ENCODE measurements around the gene SLC7A7. TPM values are rescaled to one million over a fixed set of nuclear protein-coding genes. Genes with fewer than 3 reads are reported as not detected.

SLC7A7 gene
- total and polyA plus RNA-seq, 2 of the 13 experiments (the other 11 are each of a cell fraction or from before 2014, with no cell fraction given): 0.13 to 0.63 TPM

- POLR2A ChIA-PET: interaction anchor here (0.8 to 1.6 kb wide), 3 partner anchors 9 to 23 kb away, joined by 3 to 5 read pairs (median 3); no protein-coding TSS in a partner anchor
- ATAC-seq (no peak), FAIRE-seq (no peak), DNase-seq (ENCODE audit: low spot score) (no peak)
- H3K4me1 ChIP-seq (ENCODE audit: insufficient read depth, low read length): peaks cover 46% of the 10 kb centered on the region
- H3K27me3 ChIP-seq (ENCODE audit: control insufficient read depth in 1 of 2, insufficient read depth in 2 of 2, low read length in 2 of 2): no peaks in the 10 kb centered on the region; a peak in 1 of 5 replicates
- H3K36me3 ChIP-seq (replicated peaks in 1 of 2; ENCODE audit: control insufficient read depth in 1 of 2, insufficient read depth in 2 of 2, low read length in 2 of 2): no peaks in the 10 kb centered on the region
- no peak overlapping the region for H3K4me3 ChIP-seq (replicated peaks in 1 of 3; ENCODE audit: insufficient read depth in 1 of 3, low read depth in 2 of 3, low read length in 3 of 3)
- in situ Hi-C loops (cut with HindIII; ENCODE audit: extremely low pct_ligation_motif_present, low pct_unique_long_range_greater_than_20kb) (no loop called here), intact Hi-C loops (cut with micrococcal nuclease; ENCODE audit: unreplicated experiment) (no loop called here)
- BruUV-seq (replicated peaks): no TSS peak
- H4K20me1 ChIP-seq (ENCODE audit: insufficient read depth, low read length): no peaks in the 10 kb centered on the region
- TF ChIP-seq, protein P1, sequence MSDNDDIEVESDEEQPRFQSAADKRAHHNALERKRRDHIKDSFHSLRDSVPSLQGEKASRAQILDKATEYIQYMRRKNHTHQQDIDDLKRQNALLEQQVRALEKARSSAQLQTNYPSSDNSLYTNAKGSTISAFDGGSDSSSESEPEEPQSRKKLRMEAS (IDR thresholded peaks at IDR 0.05): no peak
- TF ChIP-seq ATF7 (IDR thresholded peaks at IDR 0.05): peak; percentile 67
- no peak for TF ChIP-seq ATF7 (CRISPR knock-in tag; IDR thresholded peaks at IDR 0.05)
- no peak overlapping the region for H2AFZ ChIP-seq (ENCODE audit: low read length)
- no peak overlapping the region for H3K9ac ChIP-seq (ENCODE audit: insufficient read depth, low read depth, low read length)
- CTCF ChIA-PET (ENCODE audit: low intra/inter-chr PET ratio, low total read pairs): no interaction called here
- no peak overlapping the region for H3K27ac ChIP-seq (ENCODE audit: extremely low read length, insufficient read depth, low read length)
- no peaks in the 10 kb centered on the region for H3K79me2 ChIP-seq (ENCODE audit: insufficient read depth, low read length)
- no peak overlapping the region for H3K4me2 ChIP-seq (ENCODE audit: low read depth, low read length)
- WGBS (ENCODE audit: low lambda C conversion rate): 30% methylated on average over 2 of the region's 2 CpGs
- no peaks in the 10 kb centered on the region for H3K9me3 ChIP-seq (ENCODE audit: low read length)
These were observed 3.5 kb downstream of the SLC7A7 start for GRCh38 chr14:22811722-22812121.

GRCh38 chr14:22808388-22809209, 6.6 kb downstream of the SLC7A7 start:
- intact Hi-C loops (cut with micrococcal nuclease; ENCODE audit: unreplicated experiment): no loop called here
- CTCF ChIA-PET (ENCODE audit: low intra/inter-chr PET ratio, low total read pairs): no interaction called here
- peak; percentile 15; the same call in 2 of the 3 replicates for ATAC-seq
- no peaks in the 10 kb centered on the region for H3K9me3 ChIP-seq (ENCODE audit: low read length)
- peak overlapping the region; percentile 14; the same call in 1 of the 2 replicates for H3K4me2 ChIP-seq (ENCODE audit: low read depth, low read length)
- H3K36me3 ChIP-seq (replicated peaks in 1 of 2; ENCODE audit: control insufficient read depth in 1 of 2, insufficient read depth in 2 of 2, low read length in 2 of 2): no peaks in the 10 kb centered on the region
- no peak overlapping the region for H3K4me3 ChIP-seq (replicated peaks in 1 of 3; ENCODE audit: insufficient read depth in 1 of 3, low read depth in 2 of 3, low read length in 3 of 3)
- DNase-seq (ENCODE audit: low spot score): peak; percentile 52
- BruUV-seq (replicated peaks): no TSS peak
- in situ Hi-C loops (cut with HindIII; ENCODE audit: extremely low pct_ligation_motif_present, low pct_unique_long_range_greater_than_20kb): no loop called here
- peaks cover 34% of the 10 kb centered on the region for H3K4me1 ChIP-seq (ENCODE audit: insufficient read depth, low read length)
- no peak overlapping the region for H3K9ac ChIP-seq (ENCODE audit: insufficient read depth, low read depth, low read length)
- no peaks in the 10 kb centered on the region for H3K27me3 ChIP-seq (ENCODE audit: control insufficient read depth in 1 of 2, insufficient read depth in 2 of 2, low read length in 2 of 2)
- WGBS (ENCODE audit: low lambda C conversion rate): 58% methylated on average over 5 of the region's 5 CpGs
- POLR2A ChIA-PET: interaction anchor here (0.8 to 3.4 kb wide), 10 partner anchors 11 to 219 kb away, joined by 3 to 26 read pairs (median 3); partner anchors contain the start of genes DAD1, LRP10 and OXA1L
- no peak overlapping the region for H3K27ac ChIP-seq (ENCODE audit: extremely low read length, insufficient read depth, low read length)
- H2AFZ ChIP-seq (ENCODE audit: low read length): no peak overlapping the region
- no peaks in the 10 kb centered on the region for H3K79me2 ChIP-seq (ENCODE audit: insufficient read depth, low read length)
- no peaks in the 10 kb centered on the region for H4K20me1 ChIP-seq (ENCODE audit: insufficient read depth, low read length)
- peak; percentile 52 for FAIRE-seq
- TF ChIP-seq ZNF512B (CRISPR knock-in tag; IDR thresholded peaks at IDR 0.05; ENCODE audit: borderline replicate concordance): no peak
- TF ChIP-seq MED8 (CRISPR knock-in tag; IDR thresholded peaks at IDR 0.05; ENCODE audit: insufficient replicate concordance): no peak
- TF ChIP-seq GATAD1 (CRISPR knock-in tag; IDR thresholded peaks at IDR 0.05): no peak
- TF ChIP-seq, protein P2, sequence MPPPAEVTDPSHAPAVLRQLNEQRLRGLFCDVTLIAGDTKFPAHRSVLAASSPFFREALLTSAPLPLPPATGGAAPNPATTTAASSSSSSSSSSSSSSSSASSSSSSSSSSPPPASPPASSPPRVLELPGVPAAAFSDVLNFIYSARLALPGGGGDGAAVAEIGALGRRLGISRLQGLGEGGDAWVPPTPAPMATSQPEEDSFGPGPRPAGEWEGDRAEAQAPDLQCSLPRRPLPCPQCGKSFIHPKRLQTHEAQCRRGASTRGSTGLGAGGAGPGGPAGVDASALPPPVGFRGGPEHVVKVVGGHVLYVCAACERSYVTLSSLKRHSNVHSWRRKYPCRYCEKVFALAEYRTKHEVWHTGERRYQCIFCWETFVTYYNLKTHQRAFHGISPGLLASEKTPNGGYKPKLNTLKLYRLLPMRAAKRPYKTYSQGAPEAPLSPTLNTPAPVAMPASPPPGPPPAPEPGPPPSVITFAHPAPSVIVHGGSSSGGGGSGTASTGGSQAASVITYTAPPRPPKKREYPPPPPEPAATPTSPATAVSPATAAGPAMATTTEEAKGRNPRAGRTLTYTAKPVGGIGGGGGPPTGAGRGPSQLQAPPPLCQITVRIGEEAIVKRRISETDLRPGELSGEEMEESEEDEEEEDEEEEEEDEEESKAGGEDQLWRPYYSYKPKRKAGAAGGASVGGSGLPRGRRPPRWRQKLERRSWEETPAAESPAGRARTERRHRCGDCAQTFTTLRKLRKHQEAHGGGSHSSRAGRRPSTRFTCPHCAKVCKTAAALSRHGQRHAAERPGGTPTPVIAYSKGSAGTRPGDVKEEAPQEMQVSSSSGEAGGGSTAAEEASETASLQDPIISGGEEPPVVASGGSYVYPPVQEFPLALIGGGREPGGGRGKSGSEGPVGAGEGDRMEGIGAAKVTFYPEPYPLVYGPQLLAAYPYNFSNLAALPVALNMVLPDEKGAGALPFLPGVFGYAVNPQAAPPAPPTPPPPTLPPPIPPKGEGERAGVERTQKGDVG (CRISPR knock-in tag; IDR thresholded peaks at IDR 0.05; ENCODE audit: borderline replicate concordance): no peak

Measured in HepG2 (cell line).